Measurements from ENCODE around the gene DNAH17. TPM values are rescaled to one million over a fixed set of nuclear protein-coding genes. Genes with fewer than 3 reads are reported as not detected.

Gene DNAH17
- polyA plus RNA-seq, 3 donors from 2014 or later, result 0.09 TPM; not detected in 2

GRCh38 chr17:78479369-78479768 is 97.8 kb downstream of the DNAH17 start:
- Mint-ChIP-seq H3K27me3 (ENCODE audit: low read depth in 3 of 3) (peaks cover 16 to 18% (median 17%) of the 10 kb centered on the region in 3 donors), H3K36me3 (peaks cover 0 to 4% (median 0%) of the 10 kb centered on the region in 3 donors), H3K4me1 (peaks cover 22 to 26% of the 10 kb centered on the region in 2 donors), H3K9me3 (peaks cover 0 to 14% (median 4%) of the 10 kb centered on the region in 6 donors), H3K4me3 (no peak overlapping the region), H3K27ac (no peak overlapping the region)
- no peak for DNase-seq

GRCh38 chr17:78478757-78479297 is 98.4 kb downstream of the DNAH17 start:
- Mint-ChIP-seq H3K36me3 (peaks cover 0 to 4% (median 0%) of the 10 kb centered on the region in 3 donors), H3K4me3 (no peak overlapping the region), H3K4me1 (peaks cover 24 to 25% of the 10 kb centered on the region in 2 donors), H3K9me3 (peaks cover 0 to 15% (median 5%) of the 10 kb centered on the region in 6 donors), H3K27ac (no peak overlapping the region), H3K27me3 (ENCODE audit: low read depth in 3 of 3) (peaks cover 16 to 19% (median 17%) of the 10 kb centered on the region in 3 donors)
- DNase-seq, result no peak

- Mint-ChIP-seq H3K36me3 (peaks cover 0 to 4% (median 0%) of the 10 kb centered on the region in 3 donors), H3K27ac (no peak overlapping the region), H3K27me3 (ENCODE audit: low read depth in 3 of 3) (peaks cover 16 to 19% (median 17%) of the 10 kb centered on the region in 3 donors), H3K9me3 (peaks cover 0 to 15% (median 5%) of the 10 kb centered on the region in 6 donors), H3K4me1 (peaks cover 28 to 29% of the 10 kb centered on the region in 2 donors), H3K4me3 (no peak overlapping the region)
- DNase-seq, result peak in 1 of 3 donors; percentile 12
Observed at GRCh38 chr17:78477913-78478756, 99.1 kb downstream of the DNAH17 start.

- Mint-ChIP-seq H3K4me3 (no peak overlapping the region), H3K27ac (no peak overlapping the region), H3K36me3 (peaks cover 0 to 4% (median 0%) of the 10 kb centered on the region in 3 donors), H3K4me1 (peaks cover 28 to 29% of the 10 kb centered on the region in 2 donors), H3K9me3 (peaks cover 0 to 15% (median 5%) of the 10 kb centered on the region in 6 donors), H3K27me3 (ENCODE audit: low read depth in 3 of 3) (peaks cover 16 to 17% (median 16%) of the 10 kb centered on the region in 3 donors)
- no peak for DNase-seq
Observed at GRCh38 chr17:78476973-78477372, 100.2 kb downstream of the DNAH17 start.

GRCh38 chr17:78476149-78476548 is 101.0 kb downstream of the DNAH17 start:
- peaks cover 0 to 15% (median 5%) of the 10 kb centered on the region in 6 donors for H3K9me3 Mint-ChIP-seq
- H3K36me3 Mint-ChIP-seq, result peaks cover 0 to 4% (median 0%) of the 10 kb centered on the region in 3 donors
- DNase-seq, result no peak
- peaks cover 14 to 19% (median 17%) of the 10 kb centered on the region in 3 donors for H3K27me3 Mint-ChIP-seq (ENCODE audit: low read depth in 3 of 3)
- no peak overlapping the region for H3K4me3 Mint-ChIP-seq
- H3K27ac Mint-ChIP-seq, result no peak overlapping the region
- peaks cover 28 to 29% of the 10 kb centered on the region in 2 donors for H3K4me1 Mint-ChIP-seq

- Mint-ChIP-seq H3K4me3 (peak overlapping the region; percentile 26 to 77 (median 67)), H3K27ac (peak overlapping the region; percentile 81 to 99 (median 89)), H3K4me1 (peaks cover 28 to 29% of the 10 kb centered on the region in 2 donors), H3K36me3 (peaks cover 0 to 4% (median 0%) of the 10 kb centered on the region in 3 donors), H3K27me3 (ENCODE audit: low read depth in 3 of 3) (peaks cover 14 to 19% (median 16%) of the 10 kb centered on the region in 3 donors), H3K9me3 (peaks cover 0 to 15% (median 5%) of the 10 kb centered on the region in 6 donors)
- no peak for DNase-seq
Observed at GRCh38 chr17:78475211-78475610, 102.0 kb downstream of the DNAH17 start.

- peak overlapping the region; percentile 26 to 77 (median 67) for H3K4me3 Mint-ChIP-seq
Observed at GRCh38 chr17:78474614-78475146, 102.5 kb downstream of the DNAH17 start.

GRCh38 chr17:78473951-78474613 is 103.1 kb downstream of the DNAH17 start:
- Mint-ChIP-seq H3K27me3 (ENCODE audit: low read depth in 3 of 3) (peaks cover 14 to 22% (median 18%) of the 10 kb centered on the region in 3 donors), H3K27ac (peak overlapping the region; percentile 81 to 99 (median 89)), H3K4me1 (peaks cover 28 to 29% of the 10 kb centered on the region in 2 donors), H3K36me3 (peaks cover 0 to 4% (median 0%) of the 10 kb centered on the region in 3 donors), H3K9me3 (peaks cover 0 to 15% (median 6%) of the 10 kb centered on the region in 6 donors), H3K4me3 (peak overlapping the region in 2 of 5 donors; percentile 67 to 77)
- no peak for DNase-seq

More at GRCh38 chr17:78474614-78475146, 102.5 kb downstream of the DNAH17 start:
- peaks cover 28 to 29% of the 10 kb centered on the region in 2 donors for H3K4me1 Mint-ChIP-seq
- H3K9me3 Mint-ChIP-seq, result peaks cover 0 to 15% (median 6%) of the 10 kb centered on the region in 6 donors
- peak; percentile 85 to 89 (median 88) for DNase-seq
- H3K27ac Mint-ChIP-seq, result peak overlapping the region; percentile 81 to 99 (median 89)
- H3K36me3 Mint-ChIP-seq, result peaks cover 0 to 4% (median 0%) of the 10 kb centered on the region in 3 donors
- peaks cover 14 to 19% (median 16%) of the 10 kb centered on the region in 3 donors for H3K27me3 Mint-ChIP-seq (ENCODE audit: low read depth in 3 of 3)

- Mint-ChIP-seq H3K27me3 (ENCODE audit: low read depth in 3 of 3) (peaks cover 14 to 25% (median 20%) of the 10 kb centered on the region in 3 donors), H3K4me3 (no peak overlapping the region), H3K4me1 (peaks cover 28 to 29% of the 10 kb centered on the region in 2 donors), H3K36me3 (peaks cover 0 to 4% (median 0%) of the 10 kb centered on the region in 3 donors), H3K9me3 (peaks cover 0 to 15% (median 6%) of the 10 kb centered on the region in 6 donors), H3K27ac (peak overlapping the region in 1 of 6 donors; percentile 69)
- no peak for DNase-seq
Observed at GRCh38 chr17:78472035-78472905, 104.9 kb downstream of the DNAH17 start.

GRCh38 chr17:78471635-78472034 is 105.6 kb downstream of the DNAH17 start:
- Mint-ChIP-seq H3K36me3 (peaks cover 0 to 4% (median 0%) of the 10 kb centered on the region in 3 donors), H3K27me3 (ENCODE audit: low read depth in 3 of 3) (peaks cover 14 to 26% (median 20%) of the 10 kb centered on the region in 3 donors), H3K4me1 (peaks cover 24 to 29% of the 10 kb centered on the region in 2 donors), H3K27ac (peak overlapping the region in 1 of 6 donors; percentile 10), H3K9me3 (peaks cover 0 to 15% (median 6%) of the 10 kb centered on the region in 6 donors), H3K4me3 (no peak overlapping the region)
- DNase-seq, result no peak

- no peak overlapping the region for H3K27ac Mint-ChIP-seq
- peaks cover 0 to under 1% (median 0%) of the 10 kb centered on the region in 3 donors for H3K36me3 Mint-ChIP-seq
- DNase-seq, result no peak
- H3K4me1 Mint-ChIP-seq, result peaks cover 6 to 11% of the 10 kb centered on the region in 2 donors
- peaks cover 0 to 2% (median 2%) of the 10 kb centered on the region in 6 donors for H3K9me3 Mint-ChIP-seq
- no peak overlapping the region for H3K4me3 Mint-ChIP-seq
- H3K27me3 Mint-ChIP-seq (ENCODE audit: low read depth in 3 of 3), result peaks cover 4 to 15% (median 11%) of the 10 kb centered on the region in 3 donors
Observed at GRCh38 chr17:78469443-78469842, 107.8 kb downstream of the DNAH17 start.

GRCh38 chr17:78468366-78468765 is 108.8 kb downstream of the DNAH17 start:
- Mint-ChIP-seq H3K9me3 (peaks cover 0 to 2% (median 0%) of the 10 kb centered on the region in 6 donors), H3K36me3 (no peaks in the 10 kb centered on the region), H3K27me3 (ENCODE audit: low read depth in 3 of 3) (peaks cover 0 to 10% (median 7%) of the 10 kb centered on the region in 3 donors), H3K27ac (no peak overlapping the region), H3K4me1 (peaks cover under 1% of the 10 kb centered on the region in 2 donors), H3K4me3 (no peak overlapping the region)
- no peak for DNase-seq
